IMR-90 (cell line): ENCODE measurements around the gene CFAP70. TPM values are rescaled to one million over a fixed set of nuclear protein-coding genes. Genes with fewer than 3 reads are reported as not detected.

Experiments
- ATAC-seq: fragments of 200-7000 bp; cut with Tn5 transposase; 2 replicates; pipeline ENCODE4 v1.9.1; 2020; ENCODE audit warnings: low read depth, mild to moderate bottlenecking, moderate library complexity
- Bru-seq: library from RNA; stranded (reverse); fragments of 400-500 nt; gene quantifications from one replicate; lab custom pipeline; 2021; lab: Mats Ljungman, UMichigan
- BruChase-seq, 2 experiments: library from RNA; stranded (reverse); fragments of 400-500 nt; gene quantifications; one replicate each; lab custom pipeline; 2021; lab: Mats Ljungman, UMichigan
- BruUV-seq: library from RNA; stranded (reverse); fragments of 400-500 nt; replicated peaks from 2 replicates; lab custom pipeline; 2021; lab: Mats Ljungman, UMichigan
- CTCF ChIA-PET: fragments of 300-600 bp; formaldehyde crosslinking; extraction: SDS; loops from one replicate; lab custom pipeline; 2021; ENCODE audit warnings: antibody characterized with exemption; lab: Yijun Ruan, JAX
- POLR2A ChIA-PET: fragments of 300-600 bp; sonication (Branson Sonifier 250); formaldehyde crosslinking; loops from one replicate; lab custom pipeline; 2022; ENCODE audit warnings: antibody characterized with exemption; ENCODE audit not compliant: unreplicated experiment; lab: Charles Lee
- DNase-seq: peaks from one replicate; pipeline ENCODE4 v3.0.0; 2013
- H2AFZ ChIP-seq: replicated peaks from 2 replicates; pipeline ENCODE3; 2013; ENCODE audit warnings: low read length, mild to moderate bottlenecking; ENCODE audit not compliant: poor library complexity
- H2AK5ac ChIP-seq: 2 replicates; pipeline ENCODE4 v1.6.1; 2013; ENCODE audit warnings: low read depth, low read length, inconsistent platforms
- H2AK9ac ChIP-seq: replicated peaks from 2 replicates; pipeline ENCODE3; 2013; ENCODE audit warnings: mild to moderate bottlenecking, low read depth, low read length, moderate library complexity; ENCODE audit not compliant: poor library complexity
- H2BK120ac ChIP-seq: 2 replicates; pipeline ENCODE4 v1.6.1; 2013; ENCODE audit warnings: low read depth, low read length, inconsistent platforms
- H2BK15ac ChIP-seq: 3 replicates; pipeline ENCODE4 v1.6.1; 2013; ENCODE audit warnings: low read depth, low read length, inconsistent platforms
- H2BK20ac ChIP-seq: 2 replicates; pipeline ENCODE4 v1.6.1; 2013; ENCODE audit warnings: low read depth, mild to moderate bottlenecking, inconsistent platforms, low read length, moderate library complexity
- H2BK5ac ChIP-seq: 2 replicates; pipeline ENCODE4 v1.6.1; 2013; ENCODE audit warnings: mild to moderate bottlenecking, low read depth, low read length, inconsistent platforms; ENCODE audit not compliant: poor library complexity, severe bottlenecking
- H3K14ac ChIP-seq: replicated peaks from 2 replicates; pipeline ENCODE4 v1.6.1; 2013; ENCODE audit warnings: low read depth, low read length, inconsistent platforms
- H3K18ac ChIP-seq: 2 replicates; pipeline ENCODE4 v1.6.1; 2013; ENCODE audit warnings: low read depth, low read length, control low read depth
- H3K23ac ChIP-seq: 2 replicates; pipeline ENCODE4 v1.6.1; 2013; ENCODE audit warnings: low read depth, low read length, inconsistent platforms
- H3K27ac ChIP-seq: 2 replicates; pipeline ENCODE4 v1.5.1; 2013; ENCODE audit warnings: mild to moderate bottlenecking, control low read depth, low read length; ENCODE audit not compliant: insufficient read depth
- H3K27me3 ChIP-seq: 2 replicates; pipeline ENCODE4 v1.6.1; 2013; ENCODE audit warnings: low read length; ENCODE audit not compliant: control insufficient read depth, insufficient read depth
- H3K36me3 ChIP-seq: 2 replicates; pipeline ENCODE4 v1.6.1; 2013; ENCODE audit warnings: low read length, mixed read lengths; ENCODE audit not compliant: control insufficient read depth, insufficient read depth
- H3K4ac ChIP-seq: 2 replicates; pipeline ENCODE4 v1.6.1; 2013; ENCODE audit warnings: low read depth, low read length, inconsistent platforms
- H3K4me1 ChIP-seq: 2 replicates; pipeline ENCODE4 v1.6.1; 2013; ENCODE audit warnings: low read length, mixed read lengths; ENCODE audit not compliant: control insufficient read depth, insufficient read depth
- H3K4me2 ChIP-seq: 2 replicates; pipeline ENCODE4 v1.6.1; 2013; ENCODE audit warnings: low read depth, mild to moderate bottlenecking, control low read depth, low read length, moderate library complexity
- H3K4me3 ChIP-seq: 2 replicates; pipeline ENCODE4 v1.5.1; 2013; ENCODE audit warnings: low read depth, mild to moderate bottlenecking, control low read depth, low read length, moderate library complexity; ENCODE audit not compliant: insufficient read depth
- H3K56ac ChIP-seq: 2 replicates; pipeline ENCODE4 v1.6.1; 2013; ENCODE audit warnings: low read length, inconsistent platforms; ENCODE audit not compliant: insufficient read depth; ENCODE audit errors: extremely low read depth
- H3K79me1 ChIP-seq, 2 experiments: 2 replicates each; pipeline ENCODE4 v1.6.1; 2013; ENCODE audit warnings: low read length in 2 of 2, inconsistent platforms in 1 of 2, low read depth in 1 of 2
- H3K9ac ChIP-seq: 2 replicates; pipeline ENCODE4 v1.6.1; 2013; ENCODE audit warnings: low read depth, low read length, control low read depth
- H3K9me1 ChIP-seq: 2 replicates; pipeline ENCODE4 v1.6.1; 2013; ENCODE audit warnings: low read length, inconsistent platforms; ENCODE audit not compliant: insufficient read depth
- H3K9me3 ChIP-seq: 2 replicates; pipeline ENCODE4 v1.6.1; 2013; ENCODE audit warnings: low read length; ENCODE audit not compliant: control insufficient read depth, insufficient read depth
- H4K20me1 ChIP-seq: 2 replicates; pipeline ENCODE4 v1.6.1; 2013; ENCODE audit warnings: low read length, inconsistent platforms; ENCODE audit not compliant: insufficient read depth
- H4K5ac ChIP-seq: 2 replicates; pipeline ENCODE4 v1.6.1; 2013; ENCODE audit warnings: mild to moderate bottlenecking, low read depth, low read length, control low read depth
- H4K8ac ChIP-seq, 2 experiments: 2 replicates each; pipeline ENCODE4 v1.6.1; 2013; ENCODE audit warnings: low read depth in 2 of 2, low read length in 2 of 2, control low read depth in 1 of 2, inconsistent platforms in 1 of 2
- H4K91ac ChIP-seq: 2 replicates; pipeline ENCODE4 v1.6.1; 2013; ENCODE audit warnings: low read depth, low read length, inconsistent platforms; ENCODE audit not compliant: insufficient read depth
- BHLHE40 ChIP-seq: fragments of 150-350 bp; IDR thresholded peaks from 2 replicates; pipeline ENCODE4 v1.6.1; 2016; ENCODE audit warnings: mild to moderate bottlenecking, low read depth, low read length
- CEBPB ChIP-seq: IDR thresholded peaks from 2 replicates; pipeline ENCODE4 v1.6.1; 2012; ENCODE audit warnings: low read depth, low read length, improper control_type of control experiment
- CHD1 ChIP-seq: IDR thresholded peaks from 2 replicates; pipeline ENCODE4 v1.6.1; 2012; ENCODE audit warnings: low read depth, low read length, improper control_type of control experiment
- ELK1 ChIP-seq: fragments of 150-350 bp; IDR thresholded peaks from 2 replicates; pipeline ENCODE4 v1.6.1; 2016; ENCODE audit warnings: low read depth, mild to moderate bottlenecking, low read length, moderate library complexity, borderline replicate concordance
- POLR2A ChIP-seq: IDR thresholded peaks from 2 replicates; pipeline ENCODE4 v1.6.1; 2012; ENCODE audit warnings: mild to moderate bottlenecking, low read depth, low read length
- USF2 ChIP-seq: fragments of 150-350 bp; IDR thresholded peaks from 2 replicates; pipeline ENCODE4 v1.6.1; 2017; ENCODE audit warnings: mild to moderate bottlenecking, antibody characterized with exemption, low read length, low read depth
- WGBS, 2 experiments: methylation state at CpG; one replicate each; pipeline versions ENCODE4 v1.1.5 to v1.1.7; 2013; ENCODE audit warnings: missing lambda C conversion rate in 2 of 2; ENCODE audit not compliant: insufficient read length in 1 of 2; ENCODE audit errors: extremely low coverage in 2 of 2; 5-methylcytosine and 5-hydroxymethylcytosine counted together
- dilution Hi-C: fragments of 300-500 bp; cut with HindIII; formaldehyde crosslinking; loops from one replicate; pipeline ENCODE4 v1.14.3; 2018; ENCODE audit warnings: low sequenced_read_pairs; ENCODE audit not compliant: unreplicated experiment
- in situ Hi-C: fragments of 300-500 bp; cut with MboI; formaldehyde crosslinking; loops from 3 replicates; pipeline ENCODE4 v1.14.3; 2019; ENCODE audit warnings: low sequenced_read_pairs, inconsistent platforms, mixed read lengths
- intact Hi-C: fragments of 100-400 bp; cut with micrococcal nuclease; formaldehyde crosslinking; loops from 2 replicates; pipeline ENCODE4 v1.10.0; 2022
- long read RNA-seq: library from polyadenylated mRNA; unstranded; transcript quantifications from one replicate; pipeline ENCODE4 v2.0.0, GENCODE V29; 2021; ENCODE audit not compliant: unreplicated experiment
- polyA plus RNA-seq, 3 experiments: library from polyadenylated mRNA; depleted of rRNA; stranded (reverse); fragments of >200 nt; gene quantifications; 2 replicates each; pipeline ENCODE4 v1.2.3, GENCODE V29; 2012; ENCODE audit warnings: low replicate concordance in 1 of 3
- total RNA-seq: library from RNA; depleted of rRNA; stranded (reverse); fragments of >200 nt; gene quantifications from 2 replicates; pipeline ENCODE4 v1.2.3, GENCODE V29; 2012; rRNA removed

CFAP70 gene
- total RNA-seq: 0.18 and 0.28 TPM in 2 replicates
- 0.13 and 0.15 TPM in 2 replicates for polyA plus RNA-seq (2012; rRNA removed)
- 0.01 and 0.04 TPM in 2 replicates for polyA plus RNA-seq (2012; cell fraction: cytosol; rRNA removed)
- 0.33 and 3.6 TPM in 2 replicates for polyA plus RNA-seq (2012; cell fraction: nucleus; rRNA removed; ENCODE audit: low replicate concordance)
- percentile 27 among the genes with signal in this experiment for Bru-seq, nascent RNA
- BruChase-seq, experiment 1, labeled RNA remaining after a 6-hour chase: percentile 40 among the genes with signal in this experiment
- percentile 35 among the genes with signal in this experiment for BruChase-seq, experiment 2, labeled RNA remaining after a 2-hour chase
- long read RNA-seq: 0 reads

GRCh38 chr10:73358331-73359279 lies at the start of gene CFAP70:
Gene CFAP70, minus strand, starts transcription at chr10:73358864. Its CDS starts 4,068 bp downstream, at chr10:73354796.
- H3K4me2 ChIP-seq: peak within 1 kb of the TSS; percentile 96
- H3K56ac ChIP-seq: no peak within 1 kb of the TSS; the same call in 1 of the 2 replicates
- no peaks in the 10 kb centered on the region for H3K36me3 ChIP-seq
- H3K27me3 ChIP-seq: peaks cover 14% of the 10 kb centered on the region; the same call in 1 of the 2 replicates
- H4K91ac ChIP-seq: peak within 1 kb of the TSS; percentile 22; the same call in 1 of the 2 replicates
- in situ Hi-C loops (no loop called here), intact Hi-C loops (no loop called here), dilution Hi-C loops (no loop called here)
- H4K8ac ChIP-seq: peak within 1 kb of the TSS; percentile 84 to 91
- H3K9me1 ChIP-seq: no peaks in the 10 kb centered on the region
- TF ChIP-seq CHD1: no peak
- peak; percentile 71; the same call in 1 of the 2 replicates for TF ChIP-seq BHLHE40
- no peak for TF ChIP-seq USF2
- no peak for TF ChIP-seq ELK1
- TF ChIP-seq CEBPB: no peak
- no peak for TF ChIP-seq POLR2A
- peak within 1 kb of the TSS; percentile 84 for H4K5ac ChIP-seq
- H3K14ac ChIP-seq: peak within 1 kb of the TSS; percentile 87
- no peaks in the 10 kb centered on the region for H3K9me3 ChIP-seq
- 4% methylated on average over 9 of the region's 45 CpGs; no CpG with 5 or more reads in 1 of the 2 experiments for WGBS, 2 experiments
- H2BK5ac ChIP-seq: no peak within 1 kb of the TSS
- peak within 1 kb of the TSS; percentile 61; the same call in 1 of the 2 replicates for H3K23ac ChIP-seq
- H3K18ac ChIP-seq: no peak within 1 kb of the TSS; the same call in 1 of the 2 replicates
- H3K79me1 ChIP-seq: no peaks in the 10 kb centered on the region
- ATAC-seq (peak; percentile 100), DNase-seq (peak; percentile 95)
- peak within 1 kb of the TSS; percentile 99 for H2AFZ ChIP-seq
- H2BK20ac ChIP-seq: no peak within 1 kb of the TSS
- ChIA-PET POLR2A (interaction anchor here (1.0 to 1.1 kb wide), 2 partner anchors 10 to 49 kb away, joined by 3 to 7 read pairs; no protein-coding TSS in a partner anchor), CTCF (no interaction called here)
- BruUV-seq: no TSS peak
- H2AK9ac ChIP-seq: peak within 1 kb of the TSS; percentile 80
- H2BK120ac ChIP-seq: 0 out of 2 replicates have a peak within 1 kb of the TSS, but pooled peaks have one; percentile 20
- no peak within 1 kb of the TSS for H2AK5ac ChIP-seq
- peak within 1 kb of the TSS; percentile 56 for H3K4ac ChIP-seq
- H4K20me1 ChIP-seq: no peaks in the 10 kb centered on the region
- peak within 1 kb of the TSS; percentile 8; the same call in 1 of the 2 replicates for H3K27ac ChIP-seq
- H2BK15ac ChIP-seq: no peak within 1 kb of the TSS
- peak within 1 kb of the TSS; percentile 71 for H3K4me3 ChIP-seq
- no peaks in the 10 kb centered on the region for H3K4me1 ChIP-seq
- H3K9ac ChIP-seq: peak within 1 kb of the TSS; percentile 91
